NCI-H345 (cell line): ENCODE data around the gene BMPR1B.
"Not testable (repeated sequence)": the region's sequence is repeated elsewhere in the genome, so short reads cannot be mapped to it uniquely, and the experiment has no call there.

Source experiments
- DNase-seq: peaks from one replicate; lab custom pipeline; 2025; lab: John Stamatoyannopoulos, UW

BMPR1B gene

DNA sequence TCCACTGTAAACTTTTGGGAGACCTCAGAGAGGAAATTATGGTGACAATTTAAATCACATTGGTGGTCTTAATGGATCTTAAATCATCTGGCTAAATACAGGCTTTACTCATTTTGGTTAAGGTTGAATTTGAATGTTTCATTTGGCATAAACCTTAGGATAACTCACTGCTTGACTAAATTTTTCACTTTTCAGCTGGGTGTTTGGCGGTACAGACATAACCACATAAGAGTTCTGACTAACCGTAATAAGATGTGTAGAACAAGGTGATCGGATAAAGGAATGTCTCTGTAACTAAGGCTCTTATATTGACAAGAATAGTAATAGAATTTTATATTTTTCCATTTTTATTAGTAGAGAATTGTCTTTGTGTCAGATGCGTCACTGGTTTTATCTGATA, 281.0 kb downstream of the BMPR1B start:
- no peak for DNase-seq

DNA sequence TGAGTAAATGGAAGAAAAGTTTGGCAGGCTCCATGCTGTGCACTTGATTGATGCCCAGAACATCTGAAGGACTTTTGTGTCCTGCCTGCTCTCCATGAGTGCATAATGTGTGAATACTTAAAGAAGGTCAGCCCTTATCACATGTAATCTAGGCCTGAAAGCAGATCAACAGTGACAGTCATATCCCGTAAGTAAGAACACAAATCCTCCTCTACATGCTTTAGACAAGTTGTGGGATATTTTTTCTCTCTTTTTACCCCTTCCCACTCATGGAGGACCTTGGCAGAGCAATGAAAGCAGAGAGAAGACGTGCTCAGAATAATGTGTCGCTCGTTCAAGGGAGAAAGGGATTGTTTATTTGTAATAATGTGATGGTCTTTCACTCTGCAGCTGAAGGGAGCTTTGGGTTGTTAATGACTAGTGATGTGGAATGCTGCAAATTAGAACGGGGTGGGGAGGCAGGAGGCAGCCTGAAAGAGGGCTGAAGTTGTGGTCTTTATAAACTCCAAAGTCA, 286.6 kb downstream of the BMPR1B start:
- DNase-seq = no peak

DNA sequence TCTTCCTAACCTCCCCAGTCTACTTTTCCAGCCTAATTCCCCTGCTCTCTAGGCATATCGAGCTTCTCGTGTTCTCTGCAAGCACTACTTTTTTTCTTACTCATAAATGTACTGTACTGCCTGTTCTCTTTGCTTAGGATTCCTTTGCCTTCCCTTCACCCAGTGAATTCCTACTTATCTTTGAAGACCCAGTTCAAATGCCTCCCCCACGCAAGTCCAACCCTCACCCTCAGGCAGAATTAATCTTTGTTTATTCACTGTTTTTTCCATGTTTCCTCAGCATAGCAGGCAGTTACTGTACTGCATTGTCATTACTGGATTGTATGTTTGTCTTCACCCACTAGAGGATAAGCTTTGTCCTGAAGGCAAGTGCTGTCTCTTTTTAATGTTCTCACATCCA, 287.7 kb downstream of the BMPR1B start:
- no peak for DNase-seq

DNA sequence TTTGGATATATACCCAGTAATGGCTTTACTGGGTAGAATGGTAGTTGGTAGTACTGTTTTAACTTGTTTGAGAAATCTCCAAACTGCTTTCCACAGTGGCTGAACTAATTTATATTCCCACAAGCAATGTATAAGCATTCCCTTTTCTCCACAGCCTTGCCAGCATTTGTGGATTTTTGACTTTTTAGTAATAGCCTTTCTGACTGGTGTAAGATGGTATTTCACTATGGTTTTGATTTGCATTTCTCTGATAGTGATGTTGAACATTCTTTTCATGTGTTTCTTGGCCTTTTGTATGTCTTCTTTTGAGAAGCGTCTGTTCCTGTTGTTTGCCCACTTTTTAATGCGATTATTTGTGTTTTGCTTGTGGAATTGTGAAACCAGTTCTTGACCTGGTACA, 290.5 kb downstream of the BMPR1B start:
- DNase-seq = no peak

DNA sequence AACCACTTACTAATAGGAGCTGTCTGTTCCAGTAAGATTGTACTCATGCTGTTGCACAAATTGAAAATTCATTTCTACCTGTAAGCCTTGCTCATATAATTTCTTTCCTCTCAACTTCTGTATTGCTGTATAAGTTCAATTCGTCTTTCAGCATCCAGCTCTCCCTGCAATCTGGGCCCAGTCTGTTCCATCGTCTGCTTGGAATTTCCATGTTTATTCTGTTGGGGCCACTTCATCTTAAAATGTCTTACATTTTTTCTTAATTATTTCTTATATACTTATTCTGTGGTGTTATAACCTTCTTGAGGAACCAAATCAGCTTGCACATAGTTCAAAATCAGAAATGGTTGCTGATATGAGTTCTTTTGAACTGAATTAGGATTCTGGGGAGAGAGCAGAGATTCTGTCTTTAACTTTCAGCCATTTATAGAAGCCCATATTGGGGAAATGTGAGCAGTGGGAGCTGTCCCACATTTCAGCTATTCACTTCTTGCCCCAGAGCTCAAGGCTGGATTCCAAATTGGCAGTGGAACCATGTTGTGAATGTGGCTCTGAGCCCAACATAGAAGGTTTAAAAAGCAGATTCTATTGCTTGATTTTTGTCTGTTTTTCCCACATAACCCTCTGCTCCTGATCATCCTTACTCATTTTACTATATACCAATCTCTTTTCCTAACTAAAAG, 291.9 kb downstream of the BMPR1B start:
- no peak for DNase-seq

DNA sequence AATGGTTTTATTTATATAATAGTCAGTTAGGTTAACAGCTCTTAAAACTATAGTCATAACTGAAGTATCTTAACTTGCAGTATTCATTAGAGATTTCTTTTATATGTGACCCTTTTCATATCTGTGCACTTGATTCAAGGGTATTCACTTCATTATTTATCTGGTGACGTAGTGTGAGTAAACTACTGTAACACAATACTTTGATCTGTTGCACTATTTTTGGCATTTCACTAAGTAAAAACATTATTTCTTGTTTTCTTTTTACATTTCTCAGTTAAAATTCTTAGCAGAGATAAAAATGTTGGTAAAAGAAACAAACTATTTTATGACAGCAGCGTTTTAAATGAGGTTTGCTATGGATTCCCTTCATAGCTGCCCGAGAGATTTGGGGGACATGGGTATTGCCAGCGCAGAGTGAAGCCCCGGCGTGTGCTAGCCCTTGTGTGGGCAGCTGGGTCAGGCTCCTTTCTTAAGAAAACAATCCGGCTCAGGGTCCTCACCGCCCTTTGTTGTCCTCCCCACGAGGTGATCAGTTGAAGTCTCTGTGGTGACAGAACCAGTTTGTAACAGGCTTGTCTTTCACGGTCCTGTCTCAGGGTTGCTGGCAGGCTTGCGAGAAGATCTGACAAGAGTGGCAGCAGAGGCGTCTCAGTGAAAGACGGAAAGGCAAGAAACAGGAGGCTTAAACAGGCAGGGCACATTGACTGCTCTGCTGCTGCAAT, 293.4 kb downstream of the BMPR1B start:
- DNase-seq = no peak

DNA sequence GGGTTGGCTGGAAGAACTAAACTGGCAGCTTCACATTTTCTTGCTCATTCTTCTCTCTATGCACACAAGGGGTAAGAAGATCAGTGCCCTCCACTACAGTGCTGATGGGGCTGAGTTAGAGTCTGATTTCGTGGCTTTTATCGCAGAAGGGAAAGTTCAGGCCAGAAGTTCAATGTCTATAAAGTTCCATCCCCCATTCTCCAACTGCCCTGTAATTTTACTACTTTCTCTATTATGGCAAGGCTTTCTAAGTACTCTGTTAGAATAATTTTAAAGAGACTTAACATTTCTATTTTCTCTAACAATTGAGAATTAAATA, 293.9 kb downstream of the BMPR1B start:
- DNase-seq = no peak

DNA sequence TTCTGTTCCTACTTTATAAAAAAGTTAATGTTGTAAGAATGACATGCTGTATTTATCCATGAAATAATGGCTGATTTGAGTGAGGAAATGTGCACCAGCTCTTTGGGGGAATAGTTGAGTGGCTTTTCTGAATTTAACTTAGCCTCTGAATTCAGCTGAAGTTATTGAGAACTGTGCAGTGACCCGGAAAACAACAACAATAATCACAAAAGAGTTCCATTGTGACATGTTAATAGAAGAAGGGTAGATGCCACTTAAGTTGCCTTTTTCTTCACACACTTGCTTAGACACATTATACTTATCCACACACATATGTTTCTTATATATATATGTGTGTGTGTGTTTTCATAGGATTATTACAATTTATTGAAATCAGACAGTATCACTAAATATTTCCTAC, 301.2 kb downstream of the BMPR1B start:
- DNase-seq = no peak

DNA sequence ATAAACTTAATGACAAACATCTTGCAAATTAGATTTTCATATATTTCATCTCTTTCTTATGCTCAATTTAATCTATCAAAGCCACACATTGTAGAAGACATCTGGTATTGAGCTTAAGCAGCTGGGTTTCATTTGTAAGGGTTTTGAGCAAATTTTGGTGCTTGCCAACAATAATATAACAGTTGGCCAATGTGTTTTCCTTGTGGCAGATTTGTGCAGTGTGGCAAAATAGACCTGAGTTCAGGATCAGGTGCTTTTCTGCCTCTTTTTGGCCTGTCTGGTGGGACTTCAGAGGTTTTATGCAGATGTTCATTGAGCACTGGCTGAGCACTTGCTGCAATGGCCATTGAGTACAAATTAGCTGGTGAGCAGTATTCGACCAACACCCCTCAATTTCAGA, 301.9 kb downstream of the BMPR1B start:
- DNase-seq = no peak

DNA sequence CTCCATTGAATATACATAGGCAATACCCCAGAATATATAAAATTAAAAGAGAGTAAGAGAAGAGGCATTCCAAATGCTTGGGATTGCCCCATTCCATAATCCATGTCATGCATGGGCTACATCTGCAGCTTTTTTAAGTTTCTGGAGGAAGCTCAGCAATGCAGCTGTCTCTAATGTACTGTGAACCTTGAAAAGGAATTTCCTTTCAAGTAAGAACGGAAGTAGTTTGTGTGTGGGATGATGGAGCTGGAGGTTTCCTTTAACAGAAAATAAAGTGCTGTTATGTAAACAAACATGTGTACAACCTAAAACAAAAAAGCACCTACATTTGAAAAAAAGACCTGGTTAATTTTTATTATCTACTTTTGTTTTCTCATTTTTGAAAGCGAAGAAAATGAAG, 303.5 kb downstream of the BMPR1B start:
- DNase-seq = no peak

DNA sequence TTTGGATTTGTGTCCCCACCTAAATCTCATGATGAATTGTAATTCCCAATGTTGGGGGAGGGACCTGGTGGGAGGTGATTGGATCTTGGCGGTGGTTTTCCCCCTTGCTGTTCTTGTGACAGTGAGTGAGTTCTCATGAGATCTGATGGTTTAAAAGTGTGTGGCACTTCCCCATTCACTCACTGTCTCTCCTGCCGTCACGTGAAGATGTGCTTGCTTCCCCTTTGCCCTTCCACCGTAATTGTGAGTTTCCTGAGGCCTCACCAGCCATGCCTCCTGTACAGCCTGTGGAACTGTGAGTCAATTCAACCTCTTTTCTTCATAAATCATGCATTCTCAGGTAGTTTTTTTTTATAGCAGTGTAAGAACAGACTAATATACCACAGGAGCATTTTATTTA, 304.0 kb downstream of the BMPR1B start:
- DNase-seq = not testable (repeated sequence)

DNA sequence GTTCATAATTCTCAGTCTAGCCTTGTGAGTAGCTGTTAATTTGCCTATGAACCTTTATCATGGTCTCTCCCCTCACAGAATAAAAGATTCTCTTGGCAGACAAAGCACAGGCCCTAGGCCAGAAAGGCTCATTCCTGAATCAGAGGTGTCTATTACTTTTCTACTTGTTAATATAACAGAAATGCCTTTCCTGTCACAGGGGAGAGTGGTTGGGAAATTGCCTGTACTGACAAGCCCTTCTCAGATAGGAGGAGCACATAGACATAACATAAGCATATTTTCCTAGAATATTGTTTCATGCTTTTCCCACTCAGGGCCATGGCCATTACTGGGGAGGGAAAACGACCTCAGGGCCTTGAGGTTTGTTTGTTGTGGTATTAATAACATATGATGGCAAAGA, 308.3 kb downstream of the BMPR1B start:
- DNase-seq = no peak

DNA sequence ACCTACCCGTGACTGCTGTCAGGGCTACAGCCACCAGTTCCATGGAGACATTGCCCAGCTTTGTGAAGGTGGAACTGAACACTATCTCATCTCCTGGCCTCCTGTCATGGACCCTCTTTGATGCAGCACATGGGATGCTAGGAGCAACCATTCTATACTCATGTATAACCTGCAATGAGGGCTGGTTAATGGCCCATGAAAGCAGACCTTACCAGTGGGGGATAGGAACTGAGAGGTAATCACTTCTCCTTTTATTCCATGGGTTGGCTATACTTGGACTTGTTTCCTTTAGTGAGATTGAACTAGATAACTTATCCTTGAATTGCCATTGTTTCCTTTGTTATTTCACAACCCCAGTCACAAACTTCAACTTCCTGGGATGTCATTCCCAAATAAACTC, 310.6 kb downstream of the BMPR1B start:
- no peak for DNase-seq

DNA sequence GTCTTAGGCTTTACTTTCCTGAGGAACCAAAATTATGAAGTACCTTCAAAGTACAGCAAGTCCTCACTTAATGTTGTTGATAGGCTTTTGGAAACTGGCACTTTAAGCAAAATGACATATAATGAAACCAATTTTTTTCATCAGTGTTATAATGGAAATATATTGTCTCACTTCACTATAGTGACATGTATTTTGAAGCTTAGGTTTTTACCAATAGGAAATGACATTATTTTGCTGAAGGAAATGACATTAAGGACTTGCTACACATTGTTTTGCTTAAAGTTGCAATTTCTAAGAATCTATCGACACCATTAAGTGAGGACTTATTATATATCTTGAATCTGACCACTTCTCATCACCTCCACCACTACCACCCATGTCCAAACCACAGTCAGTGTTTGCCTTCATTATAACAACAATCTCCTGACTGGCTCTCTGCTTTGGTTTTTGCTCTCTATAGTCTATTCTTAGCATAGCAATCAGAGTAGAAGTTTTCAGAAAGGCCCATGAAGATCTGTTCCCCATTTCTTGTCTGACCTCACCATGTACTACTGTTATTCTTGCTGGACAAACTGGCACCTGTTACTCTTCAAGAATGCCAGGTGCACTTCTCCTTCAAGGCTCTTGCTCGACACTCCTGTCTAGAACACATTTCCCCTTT, 311.2 kb downstream of the BMPR1B start:
- no peak for DNase-seq

DNA sequence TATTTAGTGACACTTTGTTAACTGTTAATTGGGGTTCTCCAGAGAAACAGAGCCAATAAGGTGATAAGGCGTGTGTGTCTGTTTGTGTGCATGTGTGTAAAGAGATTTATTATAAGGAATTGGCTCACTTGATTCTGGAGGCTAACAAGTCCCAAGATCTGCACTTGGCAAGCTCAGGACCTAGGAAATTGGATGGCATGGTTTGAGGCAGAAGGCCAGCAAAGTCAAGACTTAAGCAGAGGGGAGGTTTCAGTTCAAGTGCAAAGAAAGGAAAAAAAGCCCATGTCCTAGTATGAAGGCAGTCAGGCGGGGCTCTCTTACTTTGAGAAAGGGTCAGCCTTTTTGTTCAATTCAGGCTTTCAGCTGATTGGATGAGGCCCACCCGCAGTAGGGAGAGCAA, 314.1 kb downstream of the BMPR1B start:
- DNase-seq = no peak

DNA sequence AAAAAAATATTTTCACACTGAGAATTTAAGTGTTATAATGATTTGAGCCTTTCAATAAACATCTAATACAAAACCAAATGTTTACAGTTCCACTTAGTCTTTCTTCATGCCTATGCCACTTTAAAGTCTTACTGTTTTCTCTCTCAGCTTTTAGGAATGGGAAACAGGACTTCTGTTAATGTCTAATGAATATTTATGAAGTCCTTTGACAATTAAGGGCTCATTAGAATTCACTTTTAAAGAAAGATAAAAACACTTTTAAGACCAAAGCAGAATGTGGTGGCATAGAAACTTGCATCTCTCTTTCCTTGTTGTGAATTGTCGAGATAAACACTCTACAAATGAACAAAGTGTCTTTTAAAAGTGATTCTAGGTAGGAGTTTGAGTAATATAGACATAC, 315.9 kb downstream of the BMPR1B start:
- DNase-seq = no peak

DNA sequence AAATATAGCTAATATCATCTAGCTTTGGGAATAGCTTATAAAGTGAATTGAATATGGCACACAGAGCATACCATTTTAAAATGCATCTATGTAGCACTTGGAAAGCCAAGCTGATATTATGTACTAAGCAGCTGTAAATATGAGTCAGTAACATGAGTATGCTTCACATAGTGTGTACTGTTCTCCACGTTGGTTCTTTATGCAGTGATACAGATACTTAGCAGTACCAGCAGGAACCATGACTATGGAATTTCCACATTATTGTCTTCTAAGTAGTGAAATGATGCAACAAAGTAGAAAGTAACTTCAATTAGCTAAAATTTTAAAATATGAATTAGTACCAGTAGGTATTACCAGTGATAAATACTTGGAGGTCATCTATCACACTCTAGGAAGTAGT, 320.1 kb downstream of the BMPR1B start:
- DNase-seq = no peak

DNA sequence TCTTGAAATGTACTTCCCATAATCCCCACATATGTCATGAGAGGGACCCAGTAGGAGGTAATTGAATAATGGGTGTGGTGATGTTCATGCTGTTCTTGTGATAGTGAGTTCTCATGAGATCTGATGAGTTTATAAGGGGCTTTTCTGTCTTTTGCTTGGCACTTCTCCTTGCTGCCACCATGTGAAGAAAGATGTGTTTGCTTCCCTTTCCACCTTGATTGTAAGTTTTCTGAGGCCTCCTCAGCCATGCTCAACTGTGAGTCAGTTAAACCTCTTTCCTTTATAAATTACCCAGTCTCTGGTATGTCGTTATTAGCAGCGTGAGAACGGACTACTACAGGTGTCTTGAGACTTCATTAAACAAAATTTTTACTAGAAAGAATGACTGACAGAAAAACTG, 323.2 kb downstream of the BMPR1B start:
- no peak for DNase-seq

DNA sequence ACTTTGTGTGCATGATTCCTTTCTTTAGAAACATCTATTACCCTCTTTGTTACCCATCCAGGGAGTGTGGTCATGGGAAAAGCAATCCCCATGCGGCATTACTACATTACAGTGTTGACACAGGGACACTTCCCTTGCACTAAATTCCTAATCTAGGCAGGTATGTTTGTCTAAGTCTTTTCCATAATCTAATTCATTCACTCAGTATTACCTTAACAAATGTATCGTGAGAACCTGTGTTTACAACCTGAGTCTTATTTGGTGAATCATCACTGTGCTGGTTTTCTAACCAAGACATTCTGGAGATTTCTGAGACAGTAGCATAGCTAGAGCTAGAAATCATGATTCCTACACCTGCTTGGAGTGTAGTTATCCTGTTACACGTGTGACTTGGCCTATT, 326.8 kb downstream of the BMPR1B start:
- DNase-seq = no peak

DNA sequence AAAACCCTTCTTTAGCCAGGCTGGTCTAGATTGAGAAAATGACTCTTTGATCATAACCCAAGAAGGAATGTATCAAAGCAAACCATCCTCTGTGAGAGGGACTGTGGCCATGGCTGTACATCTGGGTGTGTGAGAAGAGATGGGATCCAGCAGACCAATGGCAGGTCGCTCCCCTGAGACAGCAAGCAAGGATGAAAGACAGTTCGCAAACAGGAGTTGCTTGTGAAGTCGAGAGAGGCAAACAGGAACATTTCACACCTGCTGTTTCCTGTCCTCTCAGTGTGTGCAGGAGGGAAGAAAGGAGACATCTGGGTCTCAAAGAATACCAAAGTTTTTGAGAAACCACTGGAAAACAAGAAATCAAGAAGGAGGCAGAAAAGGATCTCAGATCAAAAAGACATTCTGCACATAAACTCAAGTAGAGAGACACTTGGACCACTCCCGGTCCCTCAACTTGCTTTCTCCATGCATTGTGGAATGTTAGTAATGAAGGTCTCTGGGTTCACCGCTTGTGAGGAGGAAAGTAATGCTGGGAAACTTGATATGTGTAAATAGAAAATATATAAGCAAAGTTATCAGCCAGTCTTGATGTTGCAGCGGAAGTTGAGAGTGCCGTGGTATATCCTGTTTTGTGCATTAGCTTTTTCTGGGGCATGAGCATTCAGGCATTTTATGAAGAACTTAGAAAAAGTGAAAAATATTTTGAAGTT, 327.5 kb downstream of the BMPR1B start:
- DNase-seq = no peak

DNA sequence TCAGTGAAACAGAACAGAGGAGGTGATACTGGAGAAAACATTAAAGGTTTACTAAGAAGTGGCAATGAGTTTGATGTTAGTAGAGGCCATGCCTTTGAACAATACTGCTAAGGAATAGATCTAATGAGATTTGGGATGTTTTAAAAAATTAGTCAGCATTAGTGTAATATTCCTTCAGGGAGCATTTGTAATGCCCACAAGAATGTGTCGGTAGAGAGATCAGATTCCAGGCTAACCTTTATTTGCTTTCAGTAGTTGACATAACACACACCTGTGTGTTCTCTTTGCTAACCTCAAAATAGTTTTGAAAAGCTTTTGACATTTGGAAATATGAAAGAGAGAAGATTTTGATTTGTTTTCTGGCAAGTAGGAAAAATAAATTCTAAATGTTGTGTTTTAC, 328.8 kb downstream of the BMPR1B start:
- no peak for DNase-seq

DNA sequence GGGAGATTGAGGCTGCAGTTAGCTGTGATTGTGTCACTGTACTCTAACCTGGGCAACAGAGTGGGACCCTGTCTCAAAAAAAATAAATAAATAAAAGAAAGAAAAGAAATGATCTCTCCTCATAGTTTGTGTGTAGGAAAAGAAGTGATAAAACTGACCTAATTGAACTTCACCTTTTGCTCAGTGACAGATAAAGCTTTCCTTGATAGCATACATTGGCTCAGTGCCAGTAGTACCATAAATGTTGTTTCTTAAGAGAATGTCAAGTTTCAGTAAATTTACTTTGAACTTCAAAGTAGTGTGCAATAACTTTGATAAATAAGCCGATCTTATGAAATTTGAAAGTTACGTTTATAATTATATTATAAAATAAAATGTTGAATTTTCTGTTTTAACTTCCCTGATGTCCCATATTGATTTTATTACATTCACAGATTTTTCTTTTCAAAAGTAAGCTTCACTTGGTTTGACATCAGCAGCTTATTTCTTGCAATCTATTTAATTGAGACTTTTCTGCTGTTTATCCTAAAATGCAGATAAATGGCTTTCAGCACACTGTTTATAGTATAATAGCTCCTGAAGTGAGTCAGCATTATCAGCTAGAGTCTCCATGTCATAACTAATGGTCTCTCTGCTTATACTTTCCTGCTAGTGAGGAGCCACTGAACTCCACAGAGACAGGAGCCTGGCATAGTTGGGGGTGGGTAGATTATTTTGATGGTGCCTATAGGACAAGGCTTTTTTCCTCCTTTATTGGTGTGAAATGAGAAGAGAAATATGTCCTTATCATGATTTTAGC, 330.1 kb downstream of the BMPR1B start:
- no peak for DNase-seq
